Natural killer cell (primary cell): ENCODE data around the gene LDHAL6B. TPM values are rescaled to one million over a fixed set of nuclear protein-coding genes. Genes with fewer than 3 reads are reported as not detected.

ENCODE experiments used
- ATAC-seq, 3 donors: fragments of 150-1000 bp in 2 of 3; fragments of 200-7000 bp in 1 of 3; cut with Tn5 transposase; 1 replicate in 1 of 3; 2 replicates in 2 of 3; pipeline ENCODE4 v1.10.0; 2021; ENCODE audit warnings: mild to moderate bottlenecking in 2 of 3, moderate library complexity in 2 of 3
- DNase-seq, 2 donors: peaks; one replicate each; pipeline versions ENCODE4 v3.0.0 to v3.0.0-alpha.2; 2013 to 2021; ENCODE audit warnings: mixed read lengths in 1 of 2
- H3K27ac ChIP-seq: one replicate; pipeline ENCODE4 v1.5.1; 2013; ENCODE audit warnings: mild to moderate bottlenecking, low read length
- H3K27me3 ChIP-seq: one replicate; pipeline ENCODE4 v1.6.1; 2013; ENCODE audit warnings: low read length; ENCODE audit not compliant: control insufficient read depth, insufficient read depth
- H3K36me3 ChIP-seq: one replicate; pipeline ENCODE4 v1.6.1; 2013; ENCODE audit warnings: low read length; ENCODE audit not compliant: control insufficient read depth, insufficient read depth
- H3K4me1 ChIP-seq: one replicate; pipeline ENCODE4 v1.6.1; 2013; ENCODE audit warnings: low read length; ENCODE audit not compliant: control insufficient read depth, insufficient read depth
- H3K4me3 ChIP-seq: one replicate; pipeline ENCODE4 v1.5.1; 2013; ENCODE audit warnings: low read length
- H3K9me3 ChIP-seq: one replicate; pipeline ENCODE4 v1.6.1; 2013; ENCODE audit warnings: low read length; ENCODE audit not compliant: control insufficient read depth, insufficient read depth
- H3K27ac Mint-ChIP-seq, 2 donors: one replicate each; pipeline ENCODE4 v1.8.0; 2022; ENCODE audit warnings: mild to moderate bottlenecking in 2 of 2, mixed read lengths in 2 of 2, moderate library complexity in 1 of 2
- H3K27me3 Mint-ChIP-seq, 2 donors: one replicate each; pipeline ENCODE4 v1.8.0; 2022; ENCODE audit warnings: low read depth in 2 of 2, mixed read lengths in 2 of 2
- H3K36me3 Mint-ChIP-seq: one replicate; pipeline ENCODE4 v1.8.0; 2022; ENCODE audit warnings: mixed read lengths
- H3K4me1 Mint-ChIP-seq, 2 donors: one replicate each; pipeline ENCODE4 v1.8.0; 2022; ENCODE audit warnings: mixed read lengths in 2 of 2
- H3K4me3 Mint-ChIP-seq: one replicate; pipeline ENCODE4 v1.8.0; 2022; ENCODE audit warnings: mild to moderate bottlenecking, moderate library complexity, mixed read lengths
- H3K9me3 Mint-ChIP-seq, 2 donors: one replicate each; pipeline ENCODE4 v1.8.0; 2022; ENCODE audit warnings: mixed read lengths in 2 of 2
- WGBS: methylation state at CpG from one replicate; pipeline ENCODE4 v1.1.7; 2013; ENCODE audit warnings: missing lambda C conversion rate; ENCODE audit not compliant: insufficient coverage; 5-methylcytosine and 5-hydroxymethylcytosine counted together
- intact Hi-C: fragments of 100-400 bp; cut with micrococcal nuclease; formaldehyde crosslinking; loops from one replicate; pipeline ENCODE4 v1.14.2; 2022
- total RNA-seq, 4 donors: library from RNA; stranded (reverse); fragments of 120-200 nt in 1 of 4; gene quantifications; one replicate each; pipeline versions ENCODE4 v1.2.3 to v1.2.4, GENCODE V29; 2013 to 2022
- TF ChIP-seq, protein P1 (sequence below): fragments of 200-600 bp; IDR thresholded peaks from one replicate; pipeline ENCODE4 v1.8.0; 2022; ENCODE audit warnings: antibody characterized with exemption

Gene LDHAL6B
- total RNA-seq, 3 donors from 2014 or later (not counting 1 experiment from before 2014, with no cell fraction given), result not detected

GRCh38 chr15:59210186-59210585 is 3.5 kb downstream of the LDHAL6B start:
- Mint-ChIP-seq H3K27me3 (peaks cover 0 to 9% of the 10 kb centered on the region in 2 donors), H3K36me3 (no peaks in the 10 kb centered on the region), H3K27ac (no peak overlapping the region), H3K4me1 (no peaks in the 10 kb centered on the region), H3K9me3 (no peaks in the 10 kb centered on the region), H3K4me3 (no peak overlapping the region)
- DNase-seq (no peak), ATAC-seq (no peak)
- Histone ChIP-seq H3K36me3 (no peaks in the 10 kb centered on the region), H3K4me3 (no peak overlapping the region), H3K4me1 (no peaks in the 10 kb centered on the region), H3K27ac (no peak overlapping the region), H3K27me3 (no peaks in the 10 kb centered on the region), H3K9me3 (no peaks in the 10 kb centered on the region)
- 88% methylated on average over 2 of the region's 2 CpGs for WGBS
- TF ChIP-seq, protein P1, sequence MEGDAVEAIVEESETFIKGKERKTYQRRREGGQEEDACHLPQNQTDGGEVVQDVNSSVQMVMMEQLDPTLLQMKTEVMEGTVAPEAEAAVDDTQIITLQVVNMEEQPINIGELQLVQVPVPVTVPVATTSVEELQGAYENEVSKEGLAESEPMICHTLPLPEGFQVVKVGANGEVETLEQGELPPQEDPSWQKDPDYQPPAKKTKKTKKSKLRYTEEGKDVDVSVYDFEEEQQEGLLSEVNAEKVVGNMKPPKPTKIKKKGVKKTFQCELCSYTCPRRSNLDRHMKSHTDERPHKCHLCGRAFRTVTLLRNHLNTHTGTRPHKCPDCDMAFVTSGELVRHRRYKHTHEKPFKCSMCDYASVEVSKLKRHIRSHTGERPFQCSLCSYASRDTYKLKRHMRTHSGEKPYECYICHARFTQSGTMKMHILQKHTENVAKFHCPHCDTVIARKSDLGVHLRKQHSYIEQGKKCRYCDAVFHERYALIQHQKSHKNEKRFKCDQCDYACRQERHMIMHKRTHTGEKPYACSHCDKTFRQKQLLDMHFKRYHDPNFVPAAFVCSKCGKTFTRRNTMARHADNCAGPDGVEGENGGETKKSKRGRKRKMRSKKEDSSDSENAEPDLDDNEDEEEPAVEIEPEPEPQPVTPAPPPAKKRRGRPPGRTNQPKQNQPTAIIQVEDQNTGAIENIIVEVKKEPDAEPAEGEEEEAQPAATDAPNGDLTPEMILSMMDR, result no peak
- intact Hi-C loops, result no loop called here

GRCh38 chr15:59216911-59217310 is 10.3 kb downstream of the LDHAL6B start:
- peaks cover 0 to 4% of the 10 kb centered on the region in 2 donors for H3K27me3 Mint-ChIP-seq
- H3K27me3 ChIP-seq, result no peaks in the 10 kb centered on the region
- no peak overlapping the region for H3K4me3 ChIP-seq
- H3K4me1 Mint-ChIP-seq, result no peaks in the 10 kb centered on the region
- intact Hi-C loops, result no loop called here
- ATAC-seq (no peak), DNase-seq (no peak)
- H3K9me3 ChIP-seq, result no peaks in the 10 kb centered on the region
- TF ChIP-seq, protein P1, result no peak
- H3K27ac ChIP-seq, result no peak overlapping the region
- no peaks in the 10 kb centered on the region for H3K9me3 Mint-ChIP-seq
- H3K36me3 ChIP-seq, result no peaks in the 10 kb centered on the region
- no peak overlapping the region for H3K4me3 Mint-ChIP-seq
- H3K4me1 ChIP-seq, result no peaks in the 10 kb centered on the region
- WGBS, result 80% methylated on average over 4 of the region's 5 CpGs
- H3K36me3 Mint-ChIP-seq, result no peaks in the 10 kb centered on the region
- no peak overlapping the region for H3K27ac Mint-ChIP-seq

GRCh38 chr15:59217876-59218498 is 11.3 kb downstream of the LDHAL6B start:
- H3K36me3 Mint-ChIP-seq, result no peaks in the 10 kb centered on the region
- Histone ChIP-seq H3K9me3 (no peaks in the 10 kb centered on the region), H3K4me1 (no peaks in the 10 kb centered on the region), H3K27ac (no peak overlapping the region), H3K36me3 (no peaks in the 10 kb centered on the region), H3K4me3 (no peak overlapping the region), H3K27me3 (no peaks in the 10 kb centered on the region)
- H3K27me3 Mint-ChIP-seq, result no peaks in the 10 kb centered on the region
- TF ChIP-seq, protein P1, result no peak
- H3K4me1 Mint-ChIP-seq, result no peaks in the 10 kb centered on the region
- H3K4me3 Mint-ChIP-seq, result no peak overlapping the region
- H3K27ac Mint-ChIP-seq, result no peak overlapping the region
- no peak for ATAC-seq
- DNase-seq, result no peak
- H3K9me3 Mint-ChIP-seq, result no peaks in the 10 kb centered on the region
- intact Hi-C loops, result no loop called here
- 96% methylated on average over 14 of the region's 14 CpGs for WGBS

GRCh38 chr15:59218710-59219109 is 12.1 kb downstream of the LDHAL6B start:
- WGBS, result 92% methylated on average over 3 of the region's 3 CpGs
- no peaks in the 10 kb centered on the region for H3K36me3 Mint-ChIP-seq

More at GRCh38 chr15:59218710-59219109, 12.1 kb downstream of the LDHAL6B start:
- Histone ChIP-seq H3K4me3 (no peak overlapping the region), H3K4me1 (no peaks in the 10 kb centered on the region), H3K36me3 (no peaks in the 10 kb centered on the region), H3K27ac (no peak overlapping the region), H3K27me3 (no peaks in the 10 kb centered on the region), H3K9me3 (no peaks in the 10 kb centered on the region)
- DNase-seq (no peak), ATAC-seq (no peak)
- TF ChIP-seq, protein P1, result no peak
- H3K27ac Mint-ChIP-seq, result no peak overlapping the region
- no peak overlapping the region for H3K4me3 Mint-ChIP-seq
- H3K4me1 Mint-ChIP-seq, result no peaks in the 10 kb centered on the region
- intact Hi-C loops, result no loop called here
- H3K9me3 Mint-ChIP-seq, result no peaks in the 10 kb centered on the region
- H3K27me3 Mint-ChIP-seq, result no peaks in the 10 kb centered on the region
